ENCODE measurements around the gene HK3.

Gene HK3

DNA sequence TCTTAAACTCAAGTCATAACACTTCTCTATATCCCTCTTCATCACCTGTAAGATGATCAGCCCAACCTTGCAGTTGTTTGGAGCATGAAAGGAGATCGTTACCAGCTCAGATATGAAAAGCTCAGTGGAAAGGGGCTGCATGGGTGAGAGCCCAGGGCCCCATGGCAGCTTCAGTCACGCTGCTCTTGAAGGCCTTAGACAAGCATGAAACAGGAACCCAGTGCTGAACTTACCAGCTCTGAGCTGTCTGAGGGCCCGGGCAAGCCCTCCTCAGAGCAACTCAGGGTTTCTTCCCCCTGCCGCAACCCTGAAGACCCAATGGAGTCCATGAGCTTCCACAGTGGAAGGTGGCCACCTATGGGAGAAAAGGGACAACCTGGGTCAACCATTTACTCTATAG lies 3.3 kb downstream of the HK3 start:
- H3K9me3 Mint-ChIP-seq = no peaks in the 10 kb centered on the region
- peaks cover 25% of the 10 kb centered on the region for H3K4me1 Mint-ChIP-seq
- ATAC-seq (no peak), DNase-seq (no peak)
- H3K27ac Mint-ChIP-seq = no peak overlapping the region
- H3K27me3 Mint-ChIP-seq = peaks cover 10% of the 10 kb centered on the region
- no peak overlapping the region for H3K4me3 Mint-ChIP-seq
- peaks cover 4% of the 10 kb centered on the region for H3K36me3 Mint-ChIP-seq (ENCODE audit: low read depth)

DNA sequence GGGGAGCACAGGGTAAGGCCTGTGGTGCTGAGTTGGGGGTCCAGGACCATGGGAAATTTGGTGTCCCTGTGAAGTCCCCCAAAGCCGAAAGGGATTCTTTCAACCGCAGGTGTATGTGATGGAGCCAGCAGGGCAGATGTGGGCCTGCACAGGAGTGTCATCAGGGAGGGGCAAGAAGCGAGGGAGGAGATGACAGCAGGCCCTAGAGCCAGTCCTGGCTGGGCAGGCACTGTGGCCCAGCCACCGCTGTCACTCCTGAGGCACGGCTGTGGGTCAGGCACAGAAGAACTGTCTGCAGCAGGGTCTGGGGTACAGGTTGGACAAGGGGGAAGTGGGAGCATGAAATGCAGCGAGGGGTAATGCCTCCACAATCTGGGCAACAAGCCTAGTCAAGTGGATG lies 4.8 kb downstream of the HK3 start:
- Mint-ChIP-seq H3K36me3 (ENCODE audit: low read depth) (no peaks in the 10 kb centered on the region), H3K4me1 (peaks cover 13% of the 10 kb centered on the region), H3K27ac (no peak overlapping the region), H3K27me3 (peaks cover 15% of the 10 kb centered on the region), H3K4me3 (no peak overlapping the region), H3K9me3 (no peaks in the 10 kb centered on the region)
- DNase-seq (no peak), ATAC-seq (no peak)

DNA sequence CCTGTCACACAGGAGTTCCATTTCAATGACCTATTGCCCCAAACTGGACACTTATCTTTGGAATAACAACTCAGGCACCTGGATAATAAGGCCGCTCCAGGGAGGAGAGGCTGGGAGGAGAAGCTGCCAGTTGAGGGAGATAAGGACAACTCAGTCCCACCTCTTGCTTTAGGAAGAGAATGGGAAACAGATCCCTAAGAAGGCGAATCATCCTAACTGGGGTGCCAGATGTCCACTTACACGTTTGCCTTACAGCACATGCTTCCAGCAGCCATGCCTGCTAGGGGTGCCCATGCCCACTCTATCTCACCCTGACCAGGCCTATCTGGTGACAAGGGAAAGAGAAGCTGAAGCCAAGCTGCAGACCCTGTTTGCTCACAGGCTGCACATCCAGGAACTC lies 6.5 kb downstream of the HK3 start:
- no peaks in the 10 kb centered on the region for H3K36me3 Mint-ChIP-seq (ENCODE audit: low read depth)
- no peak overlapping the region for H3K4me3 Mint-ChIP-seq
- peaks cover 5% of the 10 kb centered on the region for H3K4me1 Mint-ChIP-seq
- peaks cover 13% of the 10 kb centered on the region for H3K27me3 Mint-ChIP-seq
- H3K9me3 Mint-ChIP-seq = no peaks in the 10 kb centered on the region
- DNase-seq = no peak
- ATAC-seq = no peak
- no peak overlapping the region for H3K27ac Mint-ChIP-seq

DNA sequence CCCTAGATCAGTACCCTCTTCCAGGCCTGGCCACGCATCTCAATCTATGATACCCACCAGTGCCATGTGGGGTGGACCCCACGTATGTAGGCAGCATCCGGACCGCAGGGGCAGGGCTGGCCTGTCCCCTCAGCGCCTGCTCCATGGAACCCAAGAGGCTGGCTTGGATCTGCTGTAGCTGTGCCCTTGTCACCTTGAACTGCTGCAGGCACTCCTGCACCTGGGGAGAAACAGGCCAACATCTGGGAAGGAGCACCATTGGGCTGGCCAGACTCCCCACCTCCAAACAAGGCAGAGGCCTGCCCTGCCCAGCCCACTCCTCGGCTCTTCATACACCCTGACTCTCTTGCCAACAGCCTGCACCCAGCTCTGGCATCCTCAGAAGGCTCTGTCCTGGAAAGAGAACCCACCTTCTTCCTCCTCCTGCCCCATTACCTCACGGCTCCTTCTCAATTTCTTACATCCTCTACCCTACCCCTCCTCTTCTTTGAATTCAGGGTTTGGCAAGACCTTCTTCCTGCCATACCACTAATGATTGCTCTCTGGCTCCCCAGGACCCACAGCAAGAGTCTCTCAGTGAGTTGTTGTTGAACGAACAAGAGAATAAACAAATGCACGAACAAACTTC lies 7.7 kb downstream of the HK3 start:
- no peak overlapping the region for H3K27ac Mint-ChIP-seq
- H3K27me3 Mint-ChIP-seq = peaks cover 13% of the 10 kb centered on the region
- H3K4me1 Mint-ChIP-seq = no peaks in the 10 kb centered on the region
- H3K4me3 Mint-ChIP-seq = no peak overlapping the region
- ATAC-seq (no peak), DNase-seq (no peak)
- H3K36me3 Mint-ChIP-seq (ENCODE audit: low read depth) = no peaks in the 10 kb centered on the region
- no peaks in the 10 kb centered on the region for H3K9me3 Mint-ChIP-seq

DNA sequence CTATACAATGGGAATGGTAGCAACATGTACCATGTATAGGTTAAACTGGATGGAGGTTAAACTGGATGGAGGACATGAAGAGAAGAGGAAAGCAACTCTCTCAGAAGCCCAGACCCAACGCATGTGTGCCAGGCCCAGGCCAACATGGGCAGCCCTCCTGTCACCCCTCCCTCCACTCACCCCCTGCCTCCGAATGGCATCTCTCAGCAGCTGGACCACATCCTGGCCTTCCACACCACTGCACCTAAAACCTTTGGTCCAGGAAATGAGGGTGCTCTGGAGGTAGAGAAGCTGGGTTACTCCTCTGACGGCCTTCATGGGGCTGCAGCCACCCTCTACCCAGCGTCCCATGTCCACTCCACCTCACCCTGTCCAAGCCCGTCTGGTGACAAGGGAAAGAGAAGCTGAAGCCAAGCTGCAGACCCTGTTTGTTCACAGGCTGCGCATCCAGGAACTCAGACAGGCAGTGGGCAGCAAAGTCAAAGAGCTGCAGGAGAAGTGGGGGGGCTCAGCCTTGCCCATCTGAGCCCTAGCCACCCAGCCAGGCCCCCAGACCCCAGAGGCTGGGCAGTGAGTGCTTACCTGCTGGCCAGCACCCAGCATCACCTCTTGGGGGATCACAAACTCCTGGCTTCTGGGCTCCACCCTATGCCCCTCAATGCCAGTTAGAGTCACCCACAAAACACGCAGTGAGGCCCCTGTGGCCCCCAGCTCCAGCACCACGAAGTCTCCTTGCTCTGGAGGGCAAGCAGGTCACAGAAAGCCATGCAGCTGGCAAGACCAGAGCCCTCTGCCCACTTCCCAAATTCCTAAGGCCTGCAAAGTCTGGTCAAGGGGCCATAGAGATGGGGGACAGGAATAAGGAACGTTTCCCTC lies 8.5 kb downstream of the HK3 start:
- Mint-ChIP-seq H3K27ac (no peak overlapping the region), H3K27me3 (peaks cover 13% of the 10 kb centered on the region), H3K4me3 (no peak overlapping the region), H3K9me3 (no peaks in the 10 kb centered on the region), H3K4me1 (no peaks in the 10 kb centered on the region), H3K36me3 (ENCODE audit: low read depth) (no peaks in the 10 kb centered on the region)
- ATAC-seq = no peak
- no peak for DNase-seq

DNA sequence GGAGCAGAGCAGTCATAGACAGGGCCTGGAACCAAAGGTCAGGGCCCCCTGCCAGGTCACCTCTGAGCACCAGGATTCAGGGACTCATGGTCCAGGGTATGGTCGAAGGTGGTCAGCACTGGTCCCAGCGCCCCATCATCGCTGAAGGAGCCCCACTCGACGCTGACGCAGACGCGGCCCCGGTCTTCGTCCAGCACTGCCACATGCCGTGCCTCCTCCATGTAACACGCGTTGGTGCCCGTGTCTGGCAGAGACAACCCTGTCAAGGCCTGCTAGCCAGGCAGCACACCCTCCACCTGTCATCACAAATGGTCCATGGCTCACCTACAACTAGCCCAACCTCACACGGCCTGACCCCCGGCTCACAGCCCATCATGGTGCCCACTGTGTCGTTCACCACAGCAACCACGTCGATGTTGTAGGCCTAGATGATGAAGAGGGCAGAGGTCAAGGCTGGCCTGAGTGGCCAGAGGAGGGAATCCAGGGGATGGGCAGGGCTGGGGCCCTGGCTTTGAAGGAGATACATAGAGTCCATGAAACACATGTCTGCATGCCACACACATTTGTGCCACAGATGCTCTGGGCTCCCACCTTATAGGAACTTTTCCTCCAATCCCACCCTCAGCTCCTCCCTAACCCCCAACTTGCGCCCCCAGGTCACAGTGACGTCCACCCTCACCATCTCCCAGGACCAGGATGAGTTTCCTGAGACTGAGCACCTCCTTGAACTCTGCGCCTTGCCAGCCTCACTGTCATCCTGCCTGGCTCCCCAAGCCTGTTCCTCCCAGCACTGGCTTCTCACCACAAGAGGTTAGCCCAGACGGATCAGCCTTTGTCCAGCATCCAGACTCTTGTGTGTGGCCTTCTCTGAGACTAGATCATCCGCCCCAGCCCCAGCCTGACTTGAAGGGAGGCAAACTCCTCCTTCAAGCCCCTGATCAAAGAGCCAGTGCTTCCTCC lies 9.5 kb downstream of the HK3 start:
- Mint-ChIP-seq H3K4me1 (no peaks in the 10 kb centered on the region), H3K36me3 (ENCODE audit: low read depth) (no peaks in the 10 kb centered on the region), H3K27me3 (peaks cover 13% of the 10 kb centered on the region), H3K27ac (no peak overlapping the region), H3K4me3 (no peak overlapping the region), H3K9me3 (no peaks in the 10 kb centered on the region)
- DNase-seq (no peak), ATAC-seq (no peak)

DNA sequence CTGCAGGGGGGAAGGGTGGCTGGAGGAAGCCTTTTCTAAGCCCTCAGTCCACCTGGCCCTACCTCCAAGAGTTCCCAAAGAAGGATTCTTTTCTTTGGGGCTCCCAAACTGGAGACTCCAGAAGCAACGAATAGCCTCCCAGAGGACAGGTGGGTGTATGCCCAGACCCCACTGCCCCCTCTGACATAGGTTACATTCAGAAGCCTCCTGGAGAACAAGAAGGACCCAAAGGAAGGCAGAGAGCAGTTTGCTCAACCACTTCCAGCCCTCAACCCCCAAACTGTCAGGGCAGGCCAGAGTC lies 10.3 kb downstream of the HK3 start:
- no peak for DNase-seq
- H3K4me1 Mint-ChIP-seq = no peaks in the 10 kb centered on the region
- no peaks in the 10 kb centered on the region for H3K9me3 Mint-ChIP-seq
- H3K36me3 Mint-ChIP-seq (ENCODE audit: low read depth) = no peaks in the 10 kb centered on the region
- H3K27me3 Mint-ChIP-seq = peaks cover 13% of the 10 kb centered on the region
- ATAC-seq = no peak
- H3K4me3 Mint-ChIP-seq = no peak overlapping the region
- H3K27ac Mint-ChIP-seq = no peak overlapping the region

DNA sequence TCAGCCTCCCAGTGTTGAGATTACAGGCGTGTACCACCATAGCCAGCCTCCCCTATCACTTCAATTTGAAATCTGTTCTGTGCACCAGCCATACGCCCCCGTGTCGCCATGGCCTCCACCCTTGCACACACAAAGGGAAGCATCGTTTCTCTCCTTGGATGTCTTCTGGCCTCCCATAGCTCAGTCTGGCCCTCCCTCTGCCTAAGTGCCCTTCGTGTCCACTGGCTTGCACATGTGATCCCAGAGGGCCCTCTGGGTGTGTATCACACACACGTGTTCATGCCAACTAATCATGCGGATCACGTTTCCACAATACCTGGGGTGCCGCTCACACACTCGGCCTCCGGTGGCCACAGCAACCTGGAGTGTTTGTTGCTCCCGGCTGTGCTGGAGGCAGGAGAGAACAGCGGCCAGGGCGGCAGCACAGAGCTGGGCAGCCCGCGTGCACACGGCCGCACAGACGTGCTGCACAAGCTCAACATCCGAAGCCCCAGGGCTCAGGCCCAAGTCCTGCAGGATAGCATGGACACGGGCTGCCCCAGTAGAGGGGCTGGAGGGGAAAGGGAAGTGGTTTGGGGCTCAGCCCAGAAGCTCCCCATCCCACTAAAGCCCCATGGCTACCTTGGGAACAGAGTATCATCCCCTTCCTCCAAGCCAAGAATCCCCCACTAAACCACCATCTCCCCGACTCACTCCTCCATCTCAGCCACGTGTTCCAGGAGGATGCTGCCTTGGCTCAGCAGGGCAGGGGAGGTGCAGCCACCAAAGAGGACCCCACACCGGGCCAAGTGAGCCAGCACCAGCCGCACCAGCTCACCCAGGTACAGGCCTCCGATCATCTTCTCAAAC lies 10.9 kb downstream of the HK3 start:
- no peak for DNase-seq
- H3K27ac Mint-ChIP-seq = peak overlapping the region; percentile 22
- no peak for ATAC-seq
- H3K9me3 Mint-ChIP-seq = no peaks in the 10 kb centered on the region
- H3K4me3 Mint-ChIP-seq = no peak overlapping the region
- H3K4me1 Mint-ChIP-seq = no peaks in the 10 kb centered on the region
- H3K36me3 Mint-ChIP-seq (ENCODE audit: low read depth) = no peaks in the 10 kb centered on the region
- H3K27me3 Mint-ChIP-seq = peaks cover 11% of the 10 kb centered on the region

DNA sequence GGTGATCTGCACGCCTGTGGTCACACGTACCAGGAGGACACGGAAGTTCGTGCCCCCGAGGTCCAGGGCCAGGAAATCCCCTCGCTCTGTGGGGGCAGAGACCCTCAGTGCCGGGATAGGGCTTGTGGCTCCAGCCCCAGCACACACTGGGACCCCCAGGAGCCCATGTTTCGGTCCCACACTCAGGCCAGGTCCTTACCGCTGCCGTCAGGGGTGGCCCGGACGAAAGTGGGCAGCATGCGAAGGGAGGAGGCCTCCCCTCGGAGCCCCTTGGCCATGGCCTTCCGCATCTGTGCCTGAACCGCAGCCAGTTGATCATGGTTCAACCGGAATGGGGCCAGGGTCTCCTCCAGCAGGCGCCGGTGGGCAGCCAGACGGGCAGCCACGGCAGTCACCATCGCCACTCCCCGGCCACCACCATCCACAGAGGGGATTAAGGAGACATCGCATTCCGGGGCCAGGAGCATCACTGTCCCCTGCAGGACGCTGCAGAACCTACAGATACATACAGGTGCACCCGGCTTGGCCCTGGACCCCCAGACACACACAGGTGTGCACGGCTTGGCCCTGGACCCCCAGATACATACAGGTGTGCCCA lies 11.8 kb downstream of the HK3 start:
- no peak for DNase-seq
- no peaks in the 10 kb centered on the region for H3K36me3 Mint-ChIP-seq (ENCODE audit: low read depth)
- H3K4me1 Mint-ChIP-seq = no peaks in the 10 kb centered on the region
- H3K4me3 Mint-ChIP-seq = no peak overlapping the region
- ATAC-seq = no peak
- no peak overlapping the region for H3K27ac Mint-ChIP-seq
- no peaks in the 10 kb centered on the region for H3K9me3 Mint-ChIP-seq
- peaks cover 10% of the 10 kb centered on the region for H3K27me3 Mint-ChIP-seq

DNA sequence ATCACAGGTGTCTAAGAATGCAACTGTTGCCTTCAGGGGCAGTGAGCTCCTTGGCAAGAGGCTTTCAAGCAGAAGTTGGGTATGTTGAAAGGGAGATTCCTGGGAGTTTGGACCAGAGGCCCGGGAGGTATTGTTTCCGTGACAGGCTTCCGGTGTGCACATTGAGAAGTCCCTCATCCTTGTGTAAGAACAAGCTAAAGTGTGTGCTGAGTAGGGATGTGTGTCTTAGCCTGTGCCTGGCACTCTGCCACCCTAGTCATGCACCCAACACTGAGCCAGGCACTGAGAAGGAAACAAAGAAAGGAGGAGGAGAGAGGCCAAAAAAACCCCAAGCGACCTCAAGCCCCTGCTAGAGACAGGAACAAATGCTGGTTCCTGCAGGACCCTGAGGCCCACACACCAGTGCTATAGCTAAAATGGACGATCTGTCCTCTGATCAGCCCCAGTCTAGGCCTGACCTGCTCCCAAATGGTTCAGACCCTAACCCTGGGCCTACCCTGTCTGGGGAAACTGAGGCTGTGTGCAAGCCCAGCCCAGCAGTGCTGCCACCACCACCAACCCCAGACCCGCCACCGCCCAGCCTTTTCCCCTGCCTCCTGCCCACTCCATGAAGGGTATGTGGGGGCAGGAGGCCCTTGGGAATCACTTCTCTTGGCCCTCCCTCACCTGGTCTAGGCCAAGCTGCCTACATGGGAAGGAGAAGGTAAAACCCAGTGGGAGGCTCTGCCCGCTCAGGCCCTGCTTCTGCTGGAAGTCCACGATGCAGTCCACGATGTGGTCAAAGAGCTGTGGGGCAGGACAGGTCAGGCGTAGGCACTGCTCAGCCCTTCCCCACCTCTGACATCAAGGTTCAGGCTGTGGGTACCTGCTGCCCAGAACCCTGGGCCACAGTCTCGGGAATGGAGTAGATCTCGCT lies 12.6 kb downstream of the HK3 start:
- no peaks in the 10 kb centered on the region for H3K9me3 Mint-ChIP-seq
- ATAC-seq = no peak
- H3K27ac Mint-ChIP-seq = no peak overlapping the region
- no peaks in the 10 kb centered on the region for H3K36me3 Mint-ChIP-seq (ENCODE audit: low read depth)
- H3K4me3 Mint-ChIP-seq = no peak overlapping the region
- no peaks in the 10 kb centered on the region for H3K4me1 Mint-ChIP-seq
- no peak for DNase-seq
- peaks cover 9% of the 10 kb centered on the region for H3K27me3 Mint-ChIP-seq

DNA sequence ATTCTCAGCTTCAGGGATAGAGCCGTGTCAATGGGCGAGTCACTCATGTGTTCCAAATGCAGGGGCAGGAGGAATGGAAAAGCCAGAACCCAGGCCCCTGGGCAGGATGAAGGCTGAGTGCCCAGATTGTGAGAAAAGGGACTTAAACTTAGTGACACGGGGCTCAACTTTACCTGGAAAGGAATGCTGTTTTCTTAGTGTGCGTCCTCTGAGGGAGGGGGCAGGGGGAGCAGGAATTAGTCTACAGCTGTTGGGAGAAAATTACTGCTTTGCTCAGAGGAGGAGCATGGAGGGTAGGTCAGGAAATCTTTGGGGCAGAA lies 14.6 kb downstream of the HK3 start:
- Mint-ChIP-seq H3K27ac (no peak overlapping the region), H3K9me3 (no peaks in the 10 kb centered on the region), H3K27me3 (peaks cover 2% of the 10 kb centered on the region), H3K4me3 (no peak overlapping the region), H3K36me3 (ENCODE audit: low read depth) (no peaks in the 10 kb centered on the region), H3K4me1 (no peaks in the 10 kb centered on the region)
- DNase-seq = no peak
- ATAC-seq = no peak

DNA sequence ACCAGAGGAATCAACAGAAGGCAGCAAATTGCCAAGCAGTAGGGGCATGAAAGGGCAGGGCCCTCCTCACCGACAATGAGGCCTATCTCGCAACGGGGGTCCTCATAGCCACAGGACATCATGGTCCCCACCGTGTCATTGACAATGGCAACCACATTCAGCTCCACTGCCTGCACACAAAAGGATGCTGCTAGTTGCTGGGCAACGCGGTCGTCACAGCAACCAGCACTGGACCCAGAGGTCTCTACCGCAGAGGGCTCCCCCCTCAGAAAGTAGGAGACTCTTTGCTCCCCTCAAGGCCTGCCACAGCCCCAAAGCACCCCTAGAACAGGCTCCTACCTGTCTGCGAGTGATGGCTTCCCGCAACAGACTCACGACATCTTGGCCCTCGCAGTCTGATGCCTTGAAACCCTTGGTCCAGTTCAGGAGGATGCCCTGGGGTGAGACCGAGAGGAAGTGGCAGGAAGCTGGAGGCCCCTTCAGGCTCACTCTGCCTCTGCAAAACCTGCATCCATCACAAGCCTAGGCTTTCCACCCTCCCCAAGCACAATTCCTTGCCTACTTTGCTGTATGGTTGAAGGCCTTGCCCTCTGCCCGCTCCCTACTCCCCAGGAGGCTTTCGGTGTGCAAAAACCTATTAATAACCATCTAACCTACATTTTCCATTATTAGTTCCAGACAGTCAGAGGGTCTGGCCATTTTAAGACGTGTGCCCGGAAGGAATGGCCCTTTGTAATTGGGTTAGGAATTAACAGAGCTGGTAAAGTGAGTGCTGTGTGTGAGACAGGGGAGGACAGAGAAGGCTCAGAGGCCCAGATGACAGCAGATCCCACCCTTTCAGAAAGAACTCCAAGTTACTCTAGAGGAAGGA lies 15.2 kb downstream of the HK3 start:
- Mint-ChIP-seq H3K27me3 (peaks cover 2% of the 10 kb centered on the region), H3K9me3 (no peaks in the 10 kb centered on the region), H3K36me3 (ENCODE audit: low read depth) (no peaks in the 10 kb centered on the region), H3K4me3 (no peak overlapping the region), H3K4me1 (no peaks in the 10 kb centered on the region), H3K27ac (no peak overlapping the region)
- DNase-seq (no peak), ATAC-seq (no peak)

DNA sequence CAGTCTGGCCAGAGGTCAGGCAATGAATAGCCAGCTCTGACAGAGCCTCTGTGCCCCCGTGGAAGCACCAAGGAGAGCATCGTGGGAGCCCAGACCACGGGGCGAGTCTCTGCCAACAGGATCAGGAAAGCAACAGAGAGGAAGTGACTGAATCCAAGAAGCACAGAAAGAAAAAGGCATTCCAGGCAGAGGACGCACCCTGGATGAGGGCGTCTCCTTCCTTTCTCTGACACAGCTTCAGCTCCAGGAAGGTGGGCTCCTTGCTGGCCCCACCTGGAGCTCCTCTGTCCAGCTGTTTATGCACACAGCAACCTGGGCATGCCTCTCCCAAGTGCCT lies 16.6 kb downstream of the HK3 start:
- no peaks in the 10 kb centered on the region for H3K9me3 Mint-ChIP-seq
- ATAC-seq (no peak), DNase-seq (no peak)
- no peak overlapping the region for H3K4me3 Mint-ChIP-seq
- no peaks in the 10 kb centered on the region for H3K4me1 Mint-ChIP-seq
- no peak overlapping the region for H3K27ac Mint-ChIP-seq
- H3K36me3 Mint-ChIP-seq (ENCODE audit: low read depth) = no peaks in the 10 kb centered on the region
- H3K27me3 Mint-ChIP-seq = peaks cover 3% of the 10 kb centered on the region

Measured in activated naive CD8-positive, alpha-beta T cell treated with anti-CD3 and anti-CD28 coated beads, Interleukin-2, amount 50 U/mL, for 24 hours (primary cell).